Nephron (organoid): Measurements from ENCODE around the gene ADCY10.

Source experiments
- H3K27ac Mint-ChIP-seq, 3 experiments: 2 replicates each; pipeline ENCODE4 v1.8.0; 2020; ENCODE audit warnings: mixed read lengths in 3 of 3, mild to moderate bottlenecking in 2 of 3, moderate library complexity in 1 of 3
- H3K27me3 Mint-ChIP-seq: 2 replicates; pipeline ENCODE4 v1.8.0; 2021; ENCODE audit warnings: low read depth, mild to moderate bottlenecking, moderate library complexity, mixed read lengths
- H3K36me3 Mint-ChIP-seq: 2 replicates; pipeline ENCODE4 v1.8.0; 2020; ENCODE audit warnings: low read depth, mixed read lengths
- H3K4me1 Mint-ChIP-seq: 2 replicates; pipeline ENCODE4 v1.8.0; 2020; ENCODE audit warnings: mixed read lengths
- H3K4me3 Mint-ChIP-seq, 3 experiments: 2 replicates each; pipeline ENCODE4 v1.8.0; 2020; ENCODE audit warnings: mild to moderate bottlenecking in 3 of 3, mixed read lengths in 3 of 3, moderate library complexity in 2 of 3
- H3K9me3 Mint-ChIP-seq: 2 replicates; pipeline ENCODE4 v1.8.0; 2020; ENCODE audit warnings: mixed read lengths
- TF ChIP-seq, protein P1 (sequence below), 3 experiments: fragments of 200-600 bp; sonication (generic); IDR thresholded peaks; one replicate each; pipeline ENCODE4 v1.5.0; 2021; ENCODE audit warnings: antibody characterized with exemption in 3 of 3; ENCODE audit not compliant: unreplicated experiment in 3 of 3

ADCY10 gene

DNA sequence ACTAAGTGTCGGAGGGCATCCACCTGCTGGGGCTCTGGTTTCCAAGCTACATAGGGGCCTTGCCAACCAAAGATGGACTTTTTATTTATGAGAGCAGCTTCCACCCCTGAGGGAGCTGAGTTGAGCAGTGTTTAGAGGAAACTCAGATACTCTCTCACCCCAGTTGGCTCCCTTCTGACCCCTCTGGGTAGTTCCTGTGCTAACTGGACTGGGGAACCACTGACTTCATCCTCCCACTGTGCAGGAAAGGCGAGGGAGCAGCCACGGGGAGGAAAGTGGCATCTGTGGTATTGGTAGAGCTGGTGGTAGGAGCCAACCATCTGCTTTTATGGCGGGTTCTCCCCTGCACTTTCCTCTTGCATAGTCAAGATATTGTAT is 121.8 kb downstream of the ADCY10 start:
- H3K27me3 Mint-ChIP-seq = no peaks in the 10 kb centered on the region
- H3K36me3 Mint-ChIP-seq = peaks cover 63% of the 10 kb centered on the region
- no peak overlapping the region for H3K4me3 Mint-ChIP-seq
- no peaks in the 10 kb centered on the region for H3K9me3 Mint-ChIP-seq
- H3K27ac Mint-ChIP-seq = peak overlapping the region; percentile 37 to 56 (median 43)
- peaks cover 22% of the 10 kb centered on the region for H3K4me1 Mint-ChIP-seq
- TF ChIP-seq, protein P1, sequence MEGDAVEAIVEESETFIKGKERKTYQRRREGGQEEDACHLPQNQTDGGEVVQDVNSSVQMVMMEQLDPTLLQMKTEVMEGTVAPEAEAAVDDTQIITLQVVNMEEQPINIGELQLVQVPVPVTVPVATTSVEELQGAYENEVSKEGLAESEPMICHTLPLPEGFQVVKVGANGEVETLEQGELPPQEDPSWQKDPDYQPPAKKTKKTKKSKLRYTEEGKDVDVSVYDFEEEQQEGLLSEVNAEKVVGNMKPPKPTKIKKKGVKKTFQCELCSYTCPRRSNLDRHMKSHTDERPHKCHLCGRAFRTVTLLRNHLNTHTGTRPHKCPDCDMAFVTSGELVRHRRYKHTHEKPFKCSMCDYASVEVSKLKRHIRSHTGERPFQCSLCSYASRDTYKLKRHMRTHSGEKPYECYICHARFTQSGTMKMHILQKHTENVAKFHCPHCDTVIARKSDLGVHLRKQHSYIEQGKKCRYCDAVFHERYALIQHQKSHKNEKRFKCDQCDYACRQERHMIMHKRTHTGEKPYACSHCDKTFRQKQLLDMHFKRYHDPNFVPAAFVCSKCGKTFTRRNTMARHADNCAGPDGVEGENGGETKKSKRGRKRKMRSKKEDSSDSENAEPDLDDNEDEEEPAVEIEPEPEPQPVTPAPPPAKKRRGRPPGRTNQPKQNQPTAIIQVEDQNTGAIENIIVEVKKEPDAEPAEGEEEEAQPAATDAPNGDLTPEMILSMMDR (IDR thresholded peaks at IDR 0.05; ENCODE audit: unreplicated experiment in 3 of 3) = no peak

DNA sequence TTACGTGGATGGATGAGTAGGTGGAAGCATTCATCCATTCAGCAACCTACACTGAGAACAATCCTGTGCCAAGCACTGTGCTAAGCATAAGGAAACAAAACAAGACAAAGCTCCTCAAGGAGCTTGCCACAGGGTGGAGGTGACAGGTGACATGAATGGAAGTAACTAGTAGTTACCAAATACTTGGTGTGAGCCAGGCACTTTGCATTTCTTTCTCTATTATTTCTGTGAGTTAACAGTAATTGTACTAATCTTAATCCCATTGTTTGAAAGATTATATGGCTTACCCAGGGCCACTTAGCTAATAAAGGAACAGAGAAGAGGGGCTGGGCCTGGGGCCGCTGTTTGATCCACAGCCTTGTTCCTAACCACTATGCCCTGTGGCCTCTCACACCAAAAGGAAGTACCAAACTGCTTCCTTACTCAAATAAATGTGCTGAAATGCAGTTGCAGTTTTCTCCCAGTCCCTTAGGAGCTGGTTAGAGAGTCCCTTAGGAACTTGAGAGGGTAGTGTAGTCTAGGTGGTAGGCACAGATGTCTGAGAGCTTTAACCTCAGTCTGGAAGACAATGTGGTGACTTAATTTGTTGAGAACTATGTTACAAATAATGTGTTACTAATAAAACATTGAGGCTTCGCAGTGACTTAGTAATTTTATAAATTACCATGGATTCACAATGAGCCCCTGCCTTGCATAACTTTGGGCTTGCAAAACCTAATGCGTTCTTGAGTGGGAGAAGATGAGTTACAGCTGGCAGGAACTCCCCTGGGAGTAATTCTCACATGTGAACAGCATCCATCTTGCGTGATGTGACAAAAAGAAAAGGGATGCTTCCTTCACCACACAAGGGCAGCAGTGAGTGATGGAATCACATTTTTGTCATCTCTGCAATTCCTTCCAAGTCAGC is 122.4 kb downstream of the ADCY10 start:
- Mint-ChIP-seq H3K4me3 (no peak overlapping the region), H3K27ac (peak overlapping the region; percentile 37 to 56 (median 43)), H3K36me3 (peaks cover 69% of the 10 kb centered on the region), H3K4me1 (peaks cover 17% of the 10 kb centered on the region), H3K9me3 (no peaks in the 10 kb centered on the region), H3K27me3 (no peaks in the 10 kb centered on the region)
- TF ChIP-seq, protein P1 (IDR thresholded peaks at IDR 0.05; ENCODE audit: unreplicated experiment in 3 of 3) = no peak

DNA sequence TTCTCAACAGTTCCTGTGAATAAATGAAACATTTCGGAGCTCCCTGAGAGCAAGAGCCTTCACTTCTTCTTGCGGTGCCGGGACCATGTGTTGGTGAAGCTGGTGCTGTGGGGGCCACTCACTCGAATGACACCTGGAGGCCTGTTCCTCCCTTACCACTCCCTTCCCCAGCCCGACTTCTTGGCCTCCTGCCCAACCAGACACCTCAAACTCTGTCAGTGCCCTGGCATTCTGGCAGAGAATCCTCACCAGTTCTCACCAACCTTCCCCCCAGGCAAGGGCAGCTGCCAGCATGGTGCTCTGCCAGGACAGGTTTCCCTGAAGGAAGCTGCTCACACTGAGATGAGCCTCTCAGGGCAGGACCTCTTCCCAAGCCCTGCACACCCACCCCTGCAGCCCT is 123.8 kb downstream of the ADCY10 start:
- Mint-ChIP-seq H3K36me3 (peaks cover 79% of the 10 kb centered on the region), H3K4me1 (peaks cover 9% of the 10 kb centered on the region), H3K27me3 (no peaks in the 10 kb centered on the region), H3K4me3 (no peak overlapping the region), H3K9me3 (no peaks in the 10 kb centered on the region), H3K27ac (no peak overlapping the region)
- TF ChIP-seq, protein P1 (IDR thresholded peaks at IDR 0.05; ENCODE audit: unreplicated experiment in 3 of 3) = no peak

DNA sequence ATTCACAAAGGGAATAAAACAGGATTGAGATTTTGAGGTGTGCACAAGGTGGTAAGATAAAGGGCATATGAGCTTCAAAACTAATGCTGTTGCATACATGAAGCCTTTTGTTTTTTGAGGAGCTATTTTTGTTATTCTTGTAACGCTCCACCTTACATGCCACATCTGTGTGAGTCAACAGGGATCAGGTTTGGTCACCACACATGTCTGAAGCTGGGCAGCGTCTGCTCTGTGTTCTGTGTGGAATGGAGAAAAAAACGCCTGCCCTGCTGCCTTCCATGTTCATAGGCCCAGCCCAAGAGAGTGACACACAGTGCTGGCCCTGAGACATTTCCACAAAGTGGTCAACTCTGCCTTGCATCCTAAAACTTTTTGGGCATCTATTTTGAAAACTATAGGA is 124.4 kb downstream of the ADCY10 start:
- no peaks in the 10 kb centered on the region for H3K9me3 Mint-ChIP-seq
- peaks cover 82% of the 10 kb centered on the region for H3K36me3 Mint-ChIP-seq
- TF ChIP-seq, protein P1 (IDR thresholded peaks at IDR 0.05; ENCODE audit: unreplicated experiment in 3 of 3) = no peak
- H3K4me1 Mint-ChIP-seq = peaks cover 9% of the 10 kb centered on the region
- H3K27ac Mint-ChIP-seq = no peak overlapping the region
- no peak overlapping the region for H3K4me3 Mint-ChIP-seq
- no peaks in the 10 kb centered on the region for H3K27me3 Mint-ChIP-seq

DNA sequence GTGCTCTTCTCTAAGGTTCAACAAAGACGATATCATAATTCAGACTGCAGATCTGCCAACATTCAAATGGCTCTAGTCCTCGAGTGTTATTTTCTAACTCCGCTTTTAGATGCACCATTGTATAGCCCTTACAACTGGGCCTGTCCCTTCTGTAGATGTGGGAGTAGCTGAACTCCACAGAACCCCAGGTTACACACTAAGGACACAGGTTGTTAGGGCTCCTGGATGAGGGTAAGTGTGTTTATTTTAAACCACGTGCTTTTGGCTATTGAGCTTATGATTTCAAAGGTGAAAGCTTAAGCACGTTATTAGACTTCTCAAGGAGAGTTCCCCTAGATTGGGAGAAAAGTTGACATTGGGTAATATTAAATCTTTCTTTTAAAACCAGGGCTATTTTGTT is 127.4 kb downstream of the ADCY10 start:
- H3K9me3 Mint-ChIP-seq = peaks cover 3% of the 10 kb centered on the region
- H3K27me3 Mint-ChIP-seq = no peaks in the 10 kb centered on the region
- H3K27ac Mint-ChIP-seq = peak overlapping the region in 1 of 3 experiments; percentile 44

More for the DNA sequence above, 127.4 kb downstream of the ADCY10 start:
- no peak overlapping the region for H3K4me3 Mint-ChIP-seq
- peaks cover 2% of the 10 kb centered on the region for H3K4me1 Mint-ChIP-seq
- TF ChIP-seq, protein P1 (IDR thresholded peaks at IDR 0.05; ENCODE audit: unreplicated experiment in 3 of 3) = no peak
- peaks cover 87% of the 10 kb centered on the region for H3K36me3 Mint-ChIP-seq
